Measurements from ENCODE around the gene ADRA2C. TPM values are rescaled to one million over a fixed set of nuclear protein-coding genes. Genes with fewer than 3 reads are reported as not detected.

ADRA2C gene
- total RNA-seq, 4 donors from 2014 or later: 0.96 to 1.6 (median 1.1) TPM; not detected in 1

DNA sequence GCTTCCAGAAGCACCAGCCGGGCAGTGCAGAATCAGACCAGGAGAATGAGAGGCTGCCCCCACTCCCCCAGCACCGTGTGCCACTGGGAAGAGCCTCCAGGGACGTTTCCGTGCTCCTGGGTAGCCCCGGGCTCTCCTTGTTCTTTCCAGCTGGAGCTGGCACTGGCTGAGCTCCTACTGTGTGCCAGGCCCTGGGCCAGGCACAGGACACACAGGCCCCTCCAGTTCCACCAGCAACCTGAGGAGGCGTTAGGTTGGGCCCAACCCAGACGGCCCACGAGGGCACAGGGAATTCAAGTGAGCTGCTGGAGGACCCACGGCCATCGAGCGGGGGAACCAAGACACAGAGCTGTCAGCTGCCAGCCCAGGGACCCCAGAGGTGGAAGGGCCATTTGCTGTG lies 15.9 kb upstream of the ADRA2C start:
- no peak overlapping the region for H3K27ac ChIP-seq
- DNase-seq: no peak
- no peaks in the 10 kb centered on the region for H3K4me1 ChIP-seq
- WGBS, 2 donors (ENCODE audit: low coverage in 1 of 2): 76% methylated on average over 11 of the region's 11 CpGs; no CpG with 5 or more reads in 1 of the 2 donors
- H3K4me3 ChIP-seq: no peak overlapping the region
- TF ChIP-seq EP300 (IDR thresholded peaks at IDR 0.05; ENCODE audit: low read depth) (no peak), POLR2AphosphoS5 (IDR thresholded peaks at IDR 0.05) (no peak), POLR2A (IDR thresholded peaks at IDR 0.05) (no peak)
- TF ChIP-seq, protein P1, sequence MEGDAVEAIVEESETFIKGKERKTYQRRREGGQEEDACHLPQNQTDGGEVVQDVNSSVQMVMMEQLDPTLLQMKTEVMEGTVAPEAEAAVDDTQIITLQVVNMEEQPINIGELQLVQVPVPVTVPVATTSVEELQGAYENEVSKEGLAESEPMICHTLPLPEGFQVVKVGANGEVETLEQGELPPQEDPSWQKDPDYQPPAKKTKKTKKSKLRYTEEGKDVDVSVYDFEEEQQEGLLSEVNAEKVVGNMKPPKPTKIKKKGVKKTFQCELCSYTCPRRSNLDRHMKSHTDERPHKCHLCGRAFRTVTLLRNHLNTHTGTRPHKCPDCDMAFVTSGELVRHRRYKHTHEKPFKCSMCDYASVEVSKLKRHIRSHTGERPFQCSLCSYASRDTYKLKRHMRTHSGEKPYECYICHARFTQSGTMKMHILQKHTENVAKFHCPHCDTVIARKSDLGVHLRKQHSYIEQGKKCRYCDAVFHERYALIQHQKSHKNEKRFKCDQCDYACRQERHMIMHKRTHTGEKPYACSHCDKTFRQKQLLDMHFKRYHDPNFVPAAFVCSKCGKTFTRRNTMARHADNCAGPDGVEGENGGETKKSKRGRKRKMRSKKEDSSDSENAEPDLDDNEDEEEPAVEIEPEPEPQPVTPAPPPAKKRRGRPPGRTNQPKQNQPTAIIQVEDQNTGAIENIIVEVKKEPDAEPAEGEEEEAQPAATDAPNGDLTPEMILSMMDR (IDR thresholded peaks at IDR 0.05): no peak
- H3K36me3 ChIP-seq: no peaks in the 10 kb centered on the region
- H3K27me3 ChIP-seq: peaks cover 36% of the 10 kb centered on the region
- in situ Hi-C loops (cut with MboI; ENCODE audit: low pct_ligation_motif_present in 1 of 4, low pct_unique_long_range_greater_than_20kb in 1 of 4, low sequenced_read_pairs in 3 of 4): no loop called here
- H3K9me3 ChIP-seq: no peaks in the 10 kb centered on the region
- intact Hi-C loops (cut with DNase I; ENCODE audit: low total_unique reads): no loop called here

DNA sequence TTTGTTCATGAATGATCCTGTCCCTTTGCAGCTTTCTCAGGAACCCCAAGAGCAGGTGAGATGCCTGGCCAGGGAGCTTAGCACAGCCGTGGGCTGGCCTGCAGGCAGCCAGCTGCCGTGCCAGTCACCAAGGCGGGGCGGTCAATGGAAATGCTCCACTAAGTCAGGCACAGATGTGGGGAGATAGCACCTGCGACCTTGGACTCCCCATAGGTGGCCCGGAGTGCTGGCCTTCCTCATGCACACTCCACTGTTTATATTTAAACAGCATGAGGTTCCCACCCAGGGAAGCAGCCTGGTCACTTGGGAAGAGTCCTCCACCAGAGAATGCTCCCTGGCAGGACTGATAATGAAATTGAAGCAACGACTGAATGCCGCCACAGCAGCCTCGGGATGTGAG lies 14.2 kb upstream of the ADRA2C start:
- Histone ChIP-seq H3K4me3 (no peak overlapping the region), H3K27me3 (peaks cover 22% of the 10 kb centered on the region), H3K9me3 (no peaks in the 10 kb centered on the region), H3K4me1 (no peaks in the 10 kb centered on the region), H3K36me3 (no peaks in the 10 kb centered on the region), H3K27ac (no peak overlapping the region)
- in situ Hi-C loops (cut with MboI; ENCODE audit: low pct_ligation_motif_present in 1 of 4, low pct_unique_long_range_greater_than_20kb in 1 of 4, low sequenced_read_pairs in 3 of 4): no loop called here
- WGBS, 2 donors (ENCODE audit: low coverage in 1 of 2): 67 to 80% methylated on average over 3 to 9 of the region's 9 CpGs
- intact Hi-C loops (cut with DNase I; ENCODE audit: low total_unique reads): no loop called here
- no peak for DNase-seq
- TF ChIP-seq, protein P1 (IDR thresholded peaks at IDR 0.05): no peak
- no peak for TF ChIP-seq POLR2AphosphoS5 (IDR thresholded peaks at IDR 0.05)
- TF ChIP-seq EP300 (IDR thresholded peaks at IDR 0.05; ENCODE audit: low read depth): no peak
- TF ChIP-seq POLR2A (IDR thresholded peaks at IDR 0.05): no peak

DNA sequence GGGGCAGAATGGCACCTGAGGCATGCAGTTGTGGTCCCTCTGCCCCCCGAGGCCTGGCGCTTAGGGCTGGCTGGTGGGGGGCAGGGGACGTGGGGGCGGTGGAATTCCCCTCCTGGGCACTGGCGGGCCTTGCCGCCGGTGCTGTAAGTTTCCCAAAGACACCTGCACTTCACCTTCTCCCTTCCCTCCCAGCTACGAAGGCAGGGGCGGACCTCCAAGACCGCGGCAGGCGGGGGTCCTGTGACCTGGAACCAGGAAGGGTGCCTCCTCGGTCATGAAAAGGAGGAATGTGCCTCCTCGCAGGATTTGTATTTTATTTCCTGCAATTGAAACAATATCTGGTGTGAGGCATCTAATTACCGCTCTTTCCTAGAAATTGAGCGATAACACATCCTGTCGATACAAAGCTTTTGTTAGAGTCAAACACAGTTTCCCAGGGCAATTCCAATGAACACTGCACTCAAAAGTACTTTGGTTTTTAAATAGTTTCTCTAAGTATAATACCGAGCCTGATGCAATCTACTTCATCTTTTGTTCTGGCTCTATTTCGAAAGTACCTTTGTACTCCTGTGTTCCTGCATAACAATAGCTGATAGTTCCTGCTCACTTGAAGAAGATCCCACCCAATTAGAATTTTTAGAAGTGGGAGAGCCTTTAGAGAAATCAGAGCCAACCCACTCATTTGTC lies 12.3 kb upstream of the ADRA2C start:
- peaks cover 15% of the 10 kb centered on the region for H3K27me3 ChIP-seq
- 52 to 73% methylated on average over 5 to 19 of the region's 19 CpGs for WGBS, 2 donors (ENCODE audit: low coverage in 1 of 2)
- intact Hi-C loops (cut with DNase I; ENCODE audit: low total_unique reads): no loop called here

DNA sequence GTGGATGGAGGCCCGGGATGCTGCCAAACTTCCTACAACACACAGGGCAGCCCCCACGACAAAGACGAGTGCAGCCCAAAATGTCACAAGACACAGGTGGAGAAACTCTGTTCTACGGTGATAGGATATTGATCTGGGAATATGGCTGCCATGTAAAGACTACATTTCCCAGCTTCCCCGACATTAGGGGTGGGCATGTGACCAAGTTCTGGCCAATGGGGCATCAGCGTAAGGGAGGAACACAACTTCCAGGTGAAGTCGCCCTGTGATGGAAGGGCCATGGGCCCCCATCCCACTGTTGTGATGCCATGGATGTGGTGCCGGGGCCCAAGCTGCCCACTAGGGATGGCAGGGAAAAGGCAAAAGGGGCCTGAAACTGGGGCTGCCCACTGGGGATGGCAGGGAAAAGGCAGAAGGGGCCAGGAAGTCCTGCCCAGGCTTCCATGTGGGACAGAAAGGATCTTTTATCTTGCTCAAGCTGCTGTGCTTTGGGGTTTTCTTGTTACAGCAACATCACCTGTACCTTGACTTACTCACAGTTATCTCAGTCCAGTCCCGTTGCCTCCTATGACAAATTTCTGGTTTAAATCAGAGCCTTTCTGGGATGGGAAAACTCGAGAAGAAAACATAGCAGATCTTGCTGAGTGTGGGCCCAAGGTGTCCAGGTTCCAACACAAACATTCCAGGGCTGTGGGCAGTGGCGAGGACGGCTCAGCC lies 9.7 kb upstream of the ADRA2C start:
- 56 to 79% methylated on average over 3 to 12 of the region's 12 CpGs for WGBS, 2 donors (ENCODE audit: low coverage in 1 of 2)
- no peak for DNase-seq
- no peaks in the 10 kb centered on the region for H3K9me3 ChIP-seq
- no peak overlapping the region for H3K4me3 ChIP-seq
- H3K4me1 ChIP-seq: no peaks in the 10 kb centered on the region
- H3K36me3 ChIP-seq: no peaks in the 10 kb centered on the region
- in situ Hi-C loops (cut with MboI; ENCODE audit: low pct_ligation_motif_present in 1 of 4, low pct_unique_long_range_greater_than_20kb in 1 of 4, low sequenced_read_pairs in 3 of 4): no loop called here
- TF ChIP-seq EP300 (IDR thresholded peaks at IDR 0.05; ENCODE audit: low read depth) (no peak), POLR2A (IDR thresholded peaks at IDR 0.05) (no peak)
- peaks cover 15% of the 10 kb centered on the region for H3K27me3 ChIP-seq
- intact Hi-C loops (cut with DNase I; ENCODE audit: low total_unique reads): no loop called here
- no peak overlapping the region for H3K27ac ChIP-seq

More for the DNA sequence above, 12.3 kb upstream of the ADRA2C start:
- no peaks in the 10 kb centered on the region for H3K9me3 ChIP-seq
- H3K27ac ChIP-seq: no peak overlapping the region
- no peaks in the 10 kb centered on the region for H3K36me3 ChIP-seq
- in situ Hi-C loops (cut with MboI; ENCODE audit: low pct_ligation_motif_present in 1 of 4, low pct_unique_long_range_greater_than_20kb in 1 of 4, low sequenced_read_pairs in 3 of 4): no loop called here
- TF ChIP-seq, protein P1 (IDR thresholded peaks at IDR 0.05): no peak
- no peak for TF ChIP-seq EP300 (IDR thresholded peaks at IDR 0.05; ENCODE audit: low read depth)
- TF ChIP-seq POLR2A (IDR thresholded peaks at IDR 0.05): no peak
- TF ChIP-seq POLR2AphosphoS5 (IDR thresholded peaks at IDR 0.05): no peak
- no peaks in the 10 kb centered on the region for H3K4me1 ChIP-seq
- no peak overlapping the region for H3K4me3 ChIP-seq
- no peak for DNase-seq
